Effector CD8-positive, alpha-beta T cell (primary cell): Measurements from ENCODE around the gene THRA.
"Not testable (repeated sequence)": the region's sequence is repeated elsewhere in the genome, so short reads cannot be mapped to it uniquely, and the experiment has no call there.

Source experiments
- DNase-seq: peaks from one replicate; lab custom pipeline; 2025; lab: John Stamatoyannopoulos, UW

Gene THRA

DNA sequence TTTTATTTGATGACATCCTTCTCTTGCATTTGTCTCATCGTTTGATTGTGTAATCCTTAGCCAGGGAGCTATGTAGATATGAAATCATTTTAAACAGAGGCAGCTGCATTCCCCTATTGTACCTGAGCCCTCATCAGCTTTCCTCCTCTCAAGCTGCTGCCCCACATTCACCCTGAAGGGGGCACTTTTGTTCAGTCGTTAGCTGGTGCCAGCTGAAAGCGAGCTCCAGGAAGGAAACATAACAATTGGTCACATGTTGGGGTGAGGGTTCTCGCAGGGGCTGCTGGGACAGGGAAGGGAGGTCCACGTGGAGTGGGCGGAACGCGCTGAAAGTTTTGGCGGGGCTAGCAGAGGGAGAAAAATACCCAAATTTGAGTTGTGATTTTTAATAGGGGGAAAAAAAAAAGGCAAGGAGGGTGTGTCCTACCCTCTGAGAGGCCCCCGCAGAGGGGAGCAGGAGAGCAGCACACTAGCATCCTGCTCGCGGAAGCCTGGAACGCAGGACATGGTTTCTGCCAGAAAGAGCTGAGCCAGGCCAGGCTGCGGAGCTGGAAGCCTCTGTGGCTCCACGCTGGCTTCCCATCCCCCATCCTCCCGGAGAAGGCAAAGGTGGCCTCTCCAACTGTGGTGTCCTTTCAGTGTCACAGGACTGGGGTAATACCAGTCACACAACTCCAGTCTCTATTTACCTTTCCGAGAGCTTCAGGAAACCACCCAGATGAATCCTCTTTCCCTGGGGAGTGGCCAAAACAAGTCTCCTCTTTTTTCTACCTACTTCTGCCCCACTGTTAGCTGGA, 50.5 kb downstream of the THRA start:
- peak; percentile 88 for DNase-seq

DNA sequence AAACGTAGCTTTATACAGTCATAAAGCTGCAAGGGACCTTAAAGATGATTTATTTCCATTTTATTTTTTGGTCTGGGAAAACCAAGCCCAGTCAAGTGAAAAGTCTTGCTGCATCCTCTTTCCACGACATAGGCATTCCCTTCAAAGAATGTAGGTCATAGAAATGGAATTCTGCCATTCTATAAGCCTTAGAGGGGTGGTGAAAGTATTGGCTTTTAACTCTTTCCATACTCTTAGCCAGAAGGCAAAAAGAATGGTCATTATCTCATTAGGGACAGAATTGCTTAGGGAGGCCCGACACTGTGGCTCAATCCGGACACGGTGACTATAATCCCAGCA, 51.1 kb downstream of the THRA start:
- DNase-seq, result no peak

DNA sequence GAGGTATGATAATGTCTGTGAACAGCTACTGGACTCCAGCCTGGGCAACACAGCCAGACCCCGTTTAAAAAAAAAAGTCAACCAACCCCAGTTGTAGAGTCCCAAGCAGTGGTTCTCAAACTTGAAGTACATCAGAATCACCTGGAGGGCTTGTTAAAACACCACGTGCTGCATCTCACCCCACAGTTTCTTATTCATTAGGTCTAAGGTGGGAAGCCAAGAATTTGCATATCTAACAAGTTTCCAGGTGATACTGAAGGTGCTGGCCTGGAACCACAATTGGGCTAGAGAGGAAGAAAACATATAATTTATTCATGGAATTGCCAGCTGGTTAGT, 52.3 kb downstream of the THRA start:
- no peak for DNase-seq

DNA sequence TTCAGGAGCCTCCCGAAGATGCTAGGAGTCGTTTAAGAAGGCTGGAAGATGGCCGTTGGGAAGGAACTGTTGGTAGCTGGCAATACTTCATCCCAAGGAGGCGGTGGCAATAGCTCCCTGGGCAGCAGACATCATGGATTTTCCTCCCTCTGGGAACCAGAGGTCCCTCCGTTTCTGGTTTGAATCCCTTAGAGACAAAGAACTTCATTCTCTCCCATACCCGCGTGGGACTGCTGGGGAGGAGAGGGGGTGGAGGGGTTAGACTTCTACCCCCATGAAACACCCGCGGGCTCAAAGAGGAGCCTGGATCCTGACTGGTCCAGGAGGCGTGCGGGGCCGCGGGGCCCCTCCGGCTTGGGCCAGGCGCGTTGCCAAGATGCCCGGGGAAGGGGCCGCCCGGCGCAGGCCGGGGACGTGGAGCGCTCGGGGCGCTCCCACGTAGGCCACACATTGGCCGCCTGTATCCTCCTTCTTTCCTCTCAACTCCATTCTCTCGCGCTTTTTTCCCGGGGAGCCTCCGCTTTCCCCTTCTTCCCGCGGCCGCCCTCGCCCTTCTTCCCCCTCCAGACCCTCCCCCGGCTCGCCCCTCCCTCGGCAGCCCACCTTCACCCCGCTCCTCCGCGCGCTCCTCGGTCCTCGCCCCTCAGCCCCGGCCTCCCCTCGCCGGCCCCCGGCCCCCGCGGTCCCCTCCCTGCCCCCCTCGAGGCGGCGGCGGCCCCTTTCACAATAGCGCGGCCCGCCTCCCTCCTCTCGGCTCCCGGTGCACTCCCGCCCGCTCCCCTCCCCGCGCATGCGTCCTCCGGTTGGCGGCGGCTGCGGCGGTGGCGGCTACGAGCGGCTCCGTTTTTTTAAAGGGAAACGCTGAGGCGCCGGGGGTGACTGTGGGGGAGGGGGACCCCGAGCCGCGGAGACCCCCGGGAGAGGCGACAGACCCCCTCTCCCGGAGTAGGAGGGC, 58.7 kb downstream of the THRA start, which contains the start of gene MSL1:
MSL1 (plus strand) TSS at position 791 of the 955 bp plus-strand sequence. CDS start 642 bp downstream, outside the sequence.
- DNase-seq, result peak; percentile 79

DNA sequence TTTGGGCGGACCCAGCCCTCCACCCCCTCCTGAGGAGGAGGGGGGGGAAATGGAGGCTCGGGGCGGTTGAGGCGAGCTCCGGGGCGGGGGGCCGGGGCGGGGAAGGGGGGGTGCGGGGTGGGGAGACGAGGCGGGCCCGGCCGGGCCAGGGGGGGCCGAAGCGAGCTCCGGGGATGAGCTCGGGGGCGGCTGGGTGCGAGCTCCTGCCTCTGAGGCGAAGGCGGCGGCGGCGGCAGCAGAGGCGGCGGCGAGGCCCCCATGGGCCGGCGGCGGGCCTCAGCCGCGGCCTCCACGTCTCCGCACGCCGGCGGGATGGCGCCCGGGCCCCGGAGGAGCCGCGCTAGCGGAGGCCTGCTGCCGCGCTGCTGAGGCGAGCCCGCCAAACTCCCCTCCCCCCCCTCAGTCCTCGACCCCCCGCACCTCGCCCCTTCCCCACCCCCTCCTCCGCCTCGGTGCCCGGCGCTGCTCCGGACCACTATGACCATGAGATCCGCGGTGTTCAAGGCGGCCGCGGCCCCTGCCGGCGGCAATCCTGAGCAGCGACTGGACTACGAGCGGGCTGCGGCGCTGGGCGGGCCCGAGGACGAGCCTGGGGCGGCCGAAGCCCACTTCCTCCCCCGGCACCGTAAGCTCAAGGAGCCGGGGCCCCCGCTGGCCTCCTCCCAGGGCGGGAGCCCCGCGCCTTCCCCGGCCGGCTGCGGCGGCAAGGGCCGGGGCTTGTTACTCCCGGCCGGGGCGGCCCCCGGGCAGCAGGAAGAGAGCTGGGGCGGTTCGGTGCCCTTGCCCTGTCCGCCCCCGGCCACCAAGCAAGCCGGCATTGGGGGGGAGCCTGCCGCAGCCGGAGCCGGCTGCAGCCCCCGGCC, 59.6 kb downstream of the THRA start:
- DNase-seq, result no peak

DNA sequence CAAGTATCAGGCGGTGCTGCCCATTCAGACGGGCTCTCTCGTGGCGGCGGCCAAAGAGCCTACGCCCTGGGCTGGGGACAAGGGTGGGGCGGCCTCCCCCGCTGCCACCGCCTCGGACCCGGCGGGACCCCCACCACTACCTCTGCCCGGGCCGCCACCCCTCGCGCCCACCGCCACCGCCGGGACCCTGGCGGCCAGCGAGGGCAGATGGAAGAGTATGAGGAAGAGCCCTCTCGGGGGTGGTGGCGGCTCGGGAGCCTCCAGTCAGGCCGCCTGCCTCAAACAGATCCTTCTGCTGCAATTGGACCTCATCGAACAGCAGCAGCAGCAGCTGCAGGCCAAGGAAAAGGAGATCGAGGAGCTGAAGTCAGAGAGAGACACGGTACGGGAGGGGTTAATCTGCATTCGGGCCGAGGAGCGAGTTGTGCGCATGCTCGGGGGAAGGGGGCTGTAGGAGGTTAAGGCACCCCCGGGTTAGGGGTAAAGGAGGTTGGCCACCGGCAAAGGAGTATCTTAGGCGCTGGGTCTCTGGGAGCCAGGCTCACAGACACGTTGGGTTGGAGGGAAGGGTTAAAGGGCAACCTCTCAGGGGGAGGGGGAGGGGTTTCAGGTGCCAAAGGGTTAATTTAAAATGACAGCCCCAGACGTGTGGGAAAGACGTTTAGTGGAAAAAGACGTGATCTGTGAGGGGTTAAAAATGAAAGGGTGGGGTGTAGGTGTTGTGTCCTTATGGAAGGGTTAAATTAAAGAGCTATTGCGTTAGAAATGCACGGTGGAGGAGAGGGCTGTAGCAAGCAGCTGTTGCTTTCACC, 60.4 kb downstream of the THRA start:
- peak; percentile 34 for DNase-seq

DNA sequence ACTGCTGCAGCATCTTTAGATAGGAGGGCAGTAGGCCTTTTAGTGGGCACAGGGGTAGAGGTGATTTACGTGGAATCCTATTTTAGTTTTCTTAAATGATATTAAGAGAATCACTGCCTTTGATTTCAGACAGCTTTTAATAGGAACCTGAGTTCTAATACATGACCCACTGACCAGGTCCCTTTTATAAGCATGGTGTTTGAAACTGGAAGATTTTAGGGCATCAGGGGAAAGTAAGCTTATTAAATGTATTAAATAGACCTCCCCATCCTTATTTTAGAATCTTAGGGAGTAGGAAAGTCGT, 61.0 kb downstream of the THRA start:
- DNase-seq, result no peak

DNA sequence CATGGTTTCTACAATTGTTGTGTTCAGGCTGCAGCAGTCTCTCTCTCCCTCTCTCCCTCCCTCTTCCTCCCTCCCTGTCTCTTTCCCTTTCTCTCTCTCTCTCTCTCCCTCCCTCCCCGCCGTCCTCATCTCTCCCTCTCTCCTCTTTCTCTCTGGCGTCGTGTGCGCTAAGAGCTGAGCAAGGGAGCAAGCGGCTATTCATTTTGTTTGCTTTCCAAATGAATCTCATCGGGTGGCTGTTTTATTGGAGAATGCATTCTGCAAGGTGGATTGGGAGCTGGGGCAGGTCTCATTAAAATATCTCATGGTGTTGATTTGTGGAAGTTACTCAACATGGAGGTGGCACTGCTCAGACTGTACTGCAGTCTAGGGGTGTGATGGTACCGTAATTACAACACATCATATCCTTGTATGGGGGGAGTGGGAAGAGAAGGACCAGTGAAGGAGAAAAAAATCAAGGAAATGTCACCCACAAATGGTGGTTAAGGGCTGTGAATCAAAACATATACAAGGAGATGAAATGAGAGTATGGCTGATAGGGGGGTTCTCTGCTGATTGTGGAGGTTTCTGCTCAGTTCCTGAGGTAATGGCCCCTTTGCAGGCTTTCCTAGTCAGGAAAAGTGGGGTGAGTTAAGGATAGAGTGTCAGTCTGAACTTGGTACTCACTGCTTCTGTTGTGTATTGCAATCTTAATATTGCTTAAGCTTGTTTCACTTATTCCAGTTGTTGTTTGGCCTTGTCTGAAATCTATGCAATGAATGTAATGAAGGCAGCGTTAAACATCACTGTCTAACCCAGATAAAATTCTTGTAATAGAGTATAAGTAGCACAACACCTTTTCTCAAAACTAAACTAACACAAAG, 61.7 kb downstream of the THRA start:
- no peak for DNase-seq

DNA sequence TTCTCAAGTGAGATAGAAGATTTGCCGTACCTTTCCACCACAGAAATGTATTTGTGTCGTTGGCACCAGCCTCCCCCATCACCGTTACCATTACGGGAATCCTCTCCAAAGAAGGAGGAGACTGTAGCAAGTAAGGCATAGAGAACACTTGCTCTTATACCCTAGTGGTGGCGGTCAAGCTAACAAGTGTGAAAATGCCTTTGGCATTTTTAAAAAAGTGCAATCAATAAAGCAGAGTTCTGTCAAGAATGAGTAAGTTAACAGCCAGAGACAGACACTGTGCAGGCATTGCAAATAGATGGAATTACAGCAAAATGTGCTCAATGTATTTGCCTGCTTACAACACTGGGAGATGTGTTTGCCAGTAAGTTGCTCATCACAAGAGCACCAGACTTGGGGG, 66.7 kb downstream of the THRA start:
- no peak for DNase-seq

DNA sequence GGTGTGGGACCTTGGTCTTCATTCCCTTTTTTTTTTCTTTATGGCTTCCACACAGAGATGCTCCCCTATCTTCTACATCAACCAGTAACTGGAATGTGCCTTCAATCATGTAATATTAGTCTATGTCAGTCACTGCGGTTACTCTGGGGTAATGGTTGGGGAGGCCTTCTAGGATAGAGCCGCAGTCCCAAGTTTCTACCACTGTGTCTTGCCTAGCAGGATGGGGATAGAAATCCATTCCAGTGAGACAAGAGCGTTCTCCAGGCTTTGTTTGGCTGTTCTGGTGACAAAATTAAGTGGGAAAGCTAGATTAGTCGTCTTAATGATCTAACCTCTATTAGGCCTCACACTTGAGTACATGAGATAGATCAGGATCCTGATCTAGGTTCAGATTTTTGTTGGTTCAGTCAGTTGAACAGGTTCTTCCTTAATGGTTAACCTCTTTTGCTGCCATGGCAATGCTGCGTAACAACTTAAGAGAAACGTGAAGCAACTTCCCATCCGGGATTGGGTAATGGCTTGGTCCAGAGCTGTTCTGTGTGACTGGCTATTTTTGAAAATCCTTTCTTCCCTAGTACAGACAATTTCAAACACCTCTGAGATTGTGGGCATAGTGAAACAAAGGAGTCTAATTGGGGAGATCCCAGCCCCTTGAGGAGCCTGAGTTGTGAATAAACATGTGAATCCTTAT, 67.7 kb downstream of the THRA start:
- no peak for DNase-seq

DNA sequence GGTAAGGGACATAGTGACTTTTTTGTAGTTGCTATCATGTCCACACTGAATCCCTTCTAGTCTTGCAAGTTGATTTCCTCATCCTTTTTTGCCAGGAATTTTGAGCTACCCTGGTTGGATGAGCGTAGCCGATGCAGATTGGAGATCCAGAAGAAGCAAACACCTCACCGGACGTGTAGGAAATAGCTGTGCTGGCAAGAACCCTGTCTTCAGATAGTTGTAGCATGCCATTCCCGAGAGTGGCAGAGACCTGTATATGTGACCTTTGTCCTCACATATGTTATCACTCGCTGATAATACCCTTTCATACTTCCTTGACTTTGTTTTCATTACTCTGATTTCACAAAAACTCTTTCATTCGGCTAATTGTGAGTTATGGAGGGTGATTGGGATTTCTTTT, 71.4 kb downstream of the THRA start:
- DNase-seq, result no peak

DNA sequence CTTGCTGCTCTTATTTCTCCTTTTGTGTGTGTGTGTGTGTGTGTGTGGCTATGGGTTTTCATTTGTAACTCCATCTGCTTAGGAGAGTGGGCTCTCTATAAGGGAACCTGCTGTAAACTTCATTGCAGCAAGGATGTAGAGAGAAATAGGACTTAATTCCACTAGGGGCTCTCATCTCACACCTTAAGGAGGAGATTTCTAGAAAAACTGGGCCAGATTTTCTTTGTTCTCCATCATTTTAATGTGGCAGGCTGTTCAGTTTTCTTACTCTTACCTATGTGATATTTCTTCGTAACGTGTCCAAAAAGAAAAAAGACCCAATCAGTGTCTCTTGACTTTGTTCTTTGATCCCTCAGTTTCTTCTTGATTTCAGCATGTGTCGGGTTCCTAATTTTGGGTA, 73.1 kb downstream of the THRA start:
- DNase-seq, result no peak

DNA sequence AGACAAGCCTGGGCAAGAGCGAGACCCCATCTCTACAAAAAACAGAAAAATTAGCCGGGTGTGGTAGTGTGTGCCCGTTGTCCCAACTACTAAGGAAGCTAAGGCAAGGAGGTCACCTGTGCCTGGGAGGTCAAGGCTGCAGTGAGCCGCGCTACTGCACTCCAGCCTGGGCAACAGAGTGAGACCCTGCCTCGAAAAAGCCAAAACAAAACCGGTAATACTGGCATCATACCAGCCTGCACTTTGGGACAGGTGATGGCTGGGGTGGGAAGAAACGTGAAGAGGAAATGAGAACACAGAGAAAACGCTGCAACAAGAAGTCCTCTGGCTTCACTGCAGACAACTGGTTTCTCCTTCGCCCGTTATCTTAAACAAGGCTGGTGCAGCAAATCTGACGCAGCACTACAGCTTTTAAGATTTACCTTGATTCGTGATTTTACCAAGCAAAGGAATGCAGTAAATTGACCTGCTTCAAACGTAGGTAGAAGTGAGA, 76.8 kb downstream of the THRA start:
- DNase-seq, result no peak

DNA sequence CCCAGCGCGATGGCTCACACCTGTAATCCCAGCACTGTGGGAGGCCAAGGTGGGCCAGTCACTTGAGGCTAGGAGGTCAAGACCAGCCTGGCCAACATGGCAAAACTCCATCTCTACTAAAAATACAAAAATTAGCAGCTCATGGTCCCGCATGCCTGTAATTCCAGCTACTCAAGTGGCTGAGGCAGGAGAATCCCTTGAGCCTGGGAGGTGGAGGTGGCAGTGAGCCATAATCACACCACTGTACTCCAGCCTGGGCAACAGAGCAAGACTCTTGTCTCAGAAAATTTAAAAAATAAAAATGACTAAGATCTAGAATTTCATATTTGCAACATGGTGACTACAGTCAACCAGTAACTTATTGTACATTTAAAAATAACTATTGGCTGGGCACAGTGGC, 80.4 kb downstream of the THRA start:
- DNase-seq, result not testable (repeated sequence)
